Inferior parietal cortex (tissue), 1 donor: ENCODE measurements around the gene WDFY3.
"Not testable (repeated sequence)": the region's sequence is repeated elsewhere in the genome, so short reads cannot be mapped to it uniquely, and the experiment has no call there.

Experiments used
- DNase-seq: peaks from one replicate; pipeline ENCODE4 v3.0.0-alpha.2; 2016; ENCODE audit errors: extremely low spot score

The WDFY3 gene

GRCh38 chr4:84719115-84719514 is 247.4 kb downstream of the WDFY3 start:
- no peak for DNase-seq

GRCh38 chr4:84718699-84719098 is 247.8 kb downstream of the WDFY3 start:
- DNase-seq: no peak

- DNase-seq: no peak
Measured at GRCh38 chr4:84710548-84710947, 255.9 kb downstream of the WDFY3 start.

GRCh38 chr4:84708406-84709135 is 257.9 kb downstream of the WDFY3 start:
- no peak for DNase-seq

- DNase-seq: no peak
Measured at GRCh38 chr4:84706286-84706685, 260.2 kb downstream of the WDFY3 start.

GRCh38 chr4:84699001-84699671 is 267.4 kb downstream of the WDFY3 start:
- DNase-seq: no peak

- DNase-seq: no peak
Measured at GRCh38 chr4:84697615-84698201, 268.8 kb downstream of the WDFY3 start.

GRCh38 chr4:84697159-84697558 is 269.3 kb downstream of the WDFY3 start:
- no peak for DNase-seq

GRCh38 chr4:84691800-84692199 is 274.7 kb downstream of the WDFY3 start:
- no peak for DNase-seq

- peak; percentile 66 for DNase-seq
Measured at GRCh38 chr4:84691170-84691691, 275.3 kb downstream of the WDFY3 start.

GRCh38 chr4:84690481-84690880 is 276.0 kb downstream of the WDFY3 start:
- no peak for DNase-seq

- DNase-seq: no peak
Measured at GRCh38 chr4:84689197-84689596, 277.3 kb downstream of the WDFY3 start.

- no peak for DNase-seq
Measured at GRCh38 chr4:84688605-84689004, 277.9 kb downstream of the WDFY3 start.

GRCh38 chr4:84685105-84685504 is 281.4 kb downstream of the WDFY3 start:
- no peak for DNase-seq

GRCh38 chr4:84684361-84684760 is 282.1 kb downstream of the WDFY3 start:
- DNase-seq: no peak

- DNase-seq: no peak
Measured at GRCh38 chr4:84683064-84683850, 283.2 kb downstream of the WDFY3 start.

GRCh38 chr4:84682661-84683060 is 283.8 kb downstream of the WDFY3 start:
- DNase-seq: not testable (repeated sequence)

GRCh38 chr4:84681486-84682274 is 284.8 kb downstream of the WDFY3 start:
- no peak for DNase-seq

GRCh38 chr4:84680956-84681355 is 285.5 kb downstream of the WDFY3 start:
- no peak for DNase-seq

GRCh38 chr4:84678976-84679744 is 287.3 kb downstream of the WDFY3 start:
- DNase-seq: no peak
